GM18951 (cell line): Measurements from ENCODE around the gene RBMS3.

Experiments used
- POLR2A ChIP-seq: IDR thresholded peaks from 4 replicates; pipeline ENCODE4 v1.6.1; 2011; ENCODE audit warnings: mild to moderate bottlenecking; ENCODE audit not compliant: insufficient read length, insufficient read depth; ENCODE audit errors: extremely low read depth
- in situ Hi-C: fragments of 300-500 bp; cut with MboI; formaldehyde crosslinking; loops from one replicate; pipeline ENCODE4 v1.12.0; 2022; ENCODE audit warnings: low sequenced_read_pairs, mixed read lengths, inconsistent platforms; ENCODE audit not compliant: unreplicated experiment

The RBMS3 gene

GRCh38 chr3:29559741-29560465 lies 279.0 kb downstream of the RBMS3 start:
- no peak for TF ChIP-seq POLR2A
- in situ Hi-C loops, result no loop called here

- in situ Hi-C loops, result no loop called here
- no peak for TF ChIP-seq POLR2A
These were observed 280.8 kb downstream of the RBMS3 start for GRCh38 chr3:29561651-29562149.

- no peak for TF ChIP-seq POLR2A
- in situ Hi-C loops, result no loop called here
These were observed 284.4 kb downstream of the RBMS3 start for GRCh38 chr3:29565236-29565635.

GRCh38 chr3:29567501-29567900 lies 286.6 kb downstream of the RBMS3 start:
- in situ Hi-C loops, result no loop called here
- TF ChIP-seq POLR2A, result no peak

- in situ Hi-C loops, result no loop called here
- no peak for TF ChIP-seq POLR2A
These were observed 287.5 kb downstream of the RBMS3 start for GRCh38 chr3:29568355-29568754.

- TF ChIP-seq POLR2A, result no peak
These were observed 295.3 kb downstream of the RBMS3 start for GRCh38 chr3:29576181-29576580.

GRCh38 chr3:29576675-29577074 lies 295.8 kb downstream of the RBMS3 start:
- in situ Hi-C loops, result no loop called here
- no peak for TF ChIP-seq POLR2A

More at GRCh38 chr3:29576181-29576580, 295.3 kb downstream of the RBMS3 start:
- in situ Hi-C loops, result no loop called here

- TF ChIP-seq POLR2A, result no peak
- in situ Hi-C loops, result no loop called here
These were observed 296.4 kb downstream of the RBMS3 start for GRCh38 chr3:29577250-29577649.

- in situ Hi-C loops, result no loop called here
- TF ChIP-seq POLR2A, result no peak
These were observed 300.4 kb downstream of the RBMS3 start for GRCh38 chr3:29581311-29581710.

- TF ChIP-seq POLR2A, result no peak
- in situ Hi-C loops, result no loop called here
These were observed 301.4 kb downstream of the RBMS3 start for GRCh38 chr3:29582273-29582672.

GRCh38 chr3:29583861-29584260 lies 303.0 kb downstream of the RBMS3 start:
- TF ChIP-seq POLR2A, result no peak
- in situ Hi-C loops, result no loop called here

GRCh38 chr3:29585368-29585767 lies 304.5 kb downstream of the RBMS3 start:
- in situ Hi-C loops, result no loop called here
- TF ChIP-seq POLR2A, result no peak

GRCh38 chr3:29587340-29587739 lies 306.5 kb downstream of the RBMS3 start:
- in situ Hi-C loops, result no loop called here
- no peak for TF ChIP-seq POLR2A

- in situ Hi-C loops, result no loop called here
- no peak for TF ChIP-seq POLR2A
These were observed 309.1 kb downstream of the RBMS3 start for GRCh38 chr3:29590012-29590411.
